Astrocyte (in vitro differentiated cells and primary cell): ENCODE data around the gene TCP1. TPM values are rescaled to one million over a fixed set of nuclear protein-coding genes. Genes with fewer than 3 reads are reported as not detected.

Source experiments
- DNase-seq: peaks from one replicate; pipeline ENCODE4 v3.0.0-alpha.2; 2010; ENCODE audit warnings: low read depth
- FAIRE-seq: peaks from 2 replicates; lab custom pipeline; 2011; peaks lifted over from hg19 to GRCh38; lab: Jason Lieb, UNC
- H2AFZ ChIP-seq: 2 replicates; pipeline ENCODE4 v1.6.0; 2012; ENCODE audit warnings: low read depth, low read length, inconsistent platforms
- H3K27ac ChIP-seq: 2 replicates; pipeline ENCODE4 v1.5.1; 2011; ENCODE audit warnings: low read depth, low read length, inconsistent platforms
- H3K27me3 ChIP-seq: 2 replicates; pipeline ENCODE4 v1.6.0; 2011; ENCODE audit warnings: low read length, inconsistent platforms; ENCODE audit not compliant: insufficient read depth
- H3K36me3 ChIP-seq: 2 replicates; pipeline ENCODE4 v1.5.1; 2011; ENCODE audit warnings: low read length, inconsistent platforms; ENCODE audit not compliant: insufficient read depth
- H3K4me1 ChIP-seq: 2 replicates; pipeline ENCODE4 v1.5.1; 2011; ENCODE audit warnings: low read length, inconsistent platforms; ENCODE audit not compliant: insufficient read depth
- H3K4me2 ChIP-seq: 2 replicates; pipeline ENCODE4 v1.6.0; 2012; ENCODE audit warnings: low read length, inconsistent platforms
- H3K4me3 ChIP-seq: 2 replicates; pipeline ENCODE4 v1.5.1; 2011; ENCODE audit warnings: low read depth, mild to moderate bottlenecking, low read length, inconsistent platforms; ENCODE audit not compliant: insufficient read depth
- H3K79me2 ChIP-seq: 2 replicates; pipeline ENCODE4 v1.6.0; 2012; ENCODE audit warnings: mild to moderate bottlenecking, low read length, inconsistent platforms; ENCODE audit not compliant: insufficient read depth
- H3K9ac ChIP-seq: 2 replicates; pipeline ENCODE4 v1.6.0; 2012; ENCODE audit warnings: mild to moderate bottlenecking, low read length, inconsistent platforms
- H3K9me3 ChIP-seq: 2 replicates; pipeline ENCODE4 v1.5.1; 2012; ENCODE audit warnings: low read depth, mild to moderate bottlenecking, low read length, inconsistent platforms; ENCODE audit not compliant: insufficient read depth
- H4K20me1 ChIP-seq: 2 replicates; pipeline ENCODE4 v1.6.0; 2012; ENCODE audit warnings: low read length, inconsistent platforms; ENCODE audit not compliant: insufficient read depth
- H3K27ac Mint-ChIP-seq: one replicate; pipeline ENCODE4 v1.8.0; 2021; ENCODE audit warnings: mild to moderate bottlenecking, mixed read lengths; ENCODE audit not compliant: unreplicated experiment
- H3K27me3 Mint-ChIP-seq: one replicate; pipeline ENCODE4 v1.8.0; 2021; ENCODE audit warnings: low read depth, mixed read lengths; ENCODE audit not compliant: unreplicated experiment
- H3K36me3 Mint-ChIP-seq: one replicate; pipeline ENCODE4 v1.8.0; 2021; ENCODE audit warnings: low read depth, mixed read lengths; ENCODE audit not compliant: unreplicated experiment
- H3K4me1 Mint-ChIP-seq: one replicate; pipeline ENCODE4 v1.8.0; 2021; ENCODE audit warnings: low read depth, mixed read lengths; ENCODE audit not compliant: unreplicated experiment
- H3K4me3 Mint-ChIP-seq: one replicate; pipeline ENCODE4 v1.8.0; 2021; ENCODE audit warnings: mild to moderate bottlenecking, moderate library complexity, mixed read lengths; ENCODE audit not compliant: unreplicated experiment
- H3K9me3 Mint-ChIP-seq: one replicate; pipeline ENCODE4 v1.8.0; 2021; ENCODE audit warnings: mild to moderate bottlenecking, mixed read lengths; ENCODE audit not compliant: unreplicated experiment
- CTCF ChIP-seq: IDR thresholded peaks from 2 replicates; pipeline ENCODE4 v1.5.1; 2011; ENCODE audit warnings: low read depth, mild to moderate bottlenecking, inconsistent platforms, low read length, moderate library complexity; ENCODE audit not compliant: insufficient read depth
- EZH2 ChIP-seq: IDR thresholded peaks from 2 replicates; pipeline ENCODE4 v1.6.1; 2012; ENCODE audit warnings: mild to moderate bottlenecking, low read length, inconsistent platforms; ENCODE audit not compliant: insufficient read depth
- total RNA-seq: library from RNA; stranded (reverse); gene quantifications from 2 replicates; pipeline ENCODE4 v1.2.1, GENCODE V29; 2021

TCP1 gene
- total RNA-seq, 1 donor from 2014 or later: 256 TPM

- Histone ChIP-seq H3K4me1 (no peaks in the 10 kb centered on the region), H3K27ac (no peak overlapping the region), H4K20me1 (no peaks in the 10 kb centered on the region), H3K79me2 (no peaks in the 10 kb centered on the region), H3K4me3 (no peak overlapping the region), H3K9ac (no peak overlapping the region), H3K4me2 (no peak overlapping the region), H2AFZ (peak overlapping the region; percentile 26), H3K27me3 (peaks cover 2% of the 10 kb centered on the region), H3K36me3 (no peaks in the 10 kb centered on the region), H3K9me3 (no peaks in the 10 kb centered on the region)
- H3K9me3 Mint-ChIP-seq: peaks cover 5% of the 10 kb centered on the region
- no peak overlapping the region for H3K4me3 Mint-ChIP-seq
- FAIRE-seq (no peak), DNase-seq (no peak)
- peaks cover 39% of the 10 kb centered on the region for H3K27me3 Mint-ChIP-seq
- H3K36me3 Mint-ChIP-seq: peaks cover 13% of the 10 kb centered on the region
- no peaks in the 10 kb centered on the region for H3K4me1 Mint-ChIP-seq
- H3K27ac Mint-ChIP-seq: no peak overlapping the region
- TF ChIP-seq CTCF (no peak), EZH2 (no peak)
Observed at GRCh38 chr6:159819932-159820640, 30.7 kb upstream of the TCP1 start.

GRCh38 chr6:159819098-159819497 is 29.7 kb upstream of the TCP1 start:
- H3K27me3 Mint-ChIP-seq: peaks cover 41% of the 10 kb centered on the region
- no peak overlapping the region for H3K27ac ChIP-seq
- no peaks in the 10 kb centered on the region for H3K4me1 Mint-ChIP-seq
- no peak overlapping the region for H3K4me3 Mint-ChIP-seq
- no peaks in the 10 kb centered on the region for H3K36me3 ChIP-seq
- H2AFZ ChIP-seq: no peak overlapping the region
- no peak overlapping the region for H3K4me2 ChIP-seq
- peaks cover 2% of the 10 kb centered on the region for H3K27me3 ChIP-seq
- FAIRE-seq (no peak), DNase-seq (no peak)
- H3K9me3 ChIP-seq: no peaks in the 10 kb centered on the region
- H3K4me3 ChIP-seq: no peak overlapping the region
- no peaks in the 10 kb centered on the region for H4K20me1 ChIP-seq
- H3K27ac Mint-ChIP-seq: no peak overlapping the region
- H3K36me3 Mint-ChIP-seq: peaks cover 14% of the 10 kb centered on the region
- no peaks in the 10 kb centered on the region for H3K4me1 ChIP-seq
- TF ChIP-seq CTCF (no peak), EZH2 (no peak)
- H3K9me3 Mint-ChIP-seq: peaks cover 5% of the 10 kb centered on the region
- no peak overlapping the region for H3K9ac ChIP-seq
- H3K79me2 ChIP-seq: no peaks in the 10 kb centered on the region
